ENCODE results near the gene CYGB. TPM values are rescaled to one million over a fixed set of nuclear protein-coding genes. Genes with fewer than 3 reads are reported as not detected.

Gene CYGB
- total and polyA plus RNA-seq, 2 of the 13 experiments (the other 11 are each of a cell fraction or from before 2014, with no cell fraction given), result 18.9 to 27.1 TPM

GRCh38 chr17:76558198-76559095, 20.9 kb upstream of the CYGB start (continued):
- no peak for TF ChIP-seq ZNF317 (CRISPR knock-in tag; IDR thresholded peaks at IDR 0.05)
- no peak for TF ChIP-seq ZNF644 (CRISPR knock-in tag; IDR thresholded peaks at IDR 0.05; ENCODE audit: low read depth)
- no peak for TF ChIP-seq ZNF83 (CRISPR knock-in tag; IDR thresholded peaks at IDR 0.05; ENCODE audit: borderline replicate concordance)
- TF ChIP-seq PAF1 (CRISPR knock-in tag; IDR thresholded peaks at IDR 0.05), result 0 out of 2 replicates have a peak, but pooled peaks have one; percentile 0
- peak; percentile 36; the same call in 1 of the 2 replicates for TF ChIP-seq ZNF180 (CRISPR knock-in tag; IDR thresholded peaks at IDR 0.05; ENCODE audit: borderline replicate concordance, low read depth)
- no peak for TF ChIP-seq RBM39 (IDR thresholded peaks at IDR 0.05; ENCODE audit: low read depth, low read length, poor library complexity, severe bottlenecking)
- TF ChIP-seq NFYC (CRISPR knock-in tag; IDR thresholded peaks at IDR 0.05), result no peak
- TF ChIP-seq ZNF878 (CRISPR knock-in tag; IDR thresholded peaks at IDR 0.05), result no peak; the same call in 1 of the 2 replicates
- TF ChIP-seq CSRNP1 (CRISPR knock-in tag; IDR thresholded peaks at IDR 0.05), result no peak
- TF ChIP-seq ZSCAN30 (CRISPR knock-in tag; IDR thresholded peaks at IDR 0.05), result no peak
- TF ChIP-seq ZNF605 (CRISPR knock-in tag; IDR thresholded peaks at IDR 0.05), result no peak
- 0 out of 2 replicates have a peak, but pooled peaks have one; percentile 25 for TF ChIP-seq MAX (IDR thresholded peaks at IDR 0.05)
- no peak for TF ChIP-seq ZNF841 (CRISPR knock-in tag; IDR thresholded peaks at IDR 0.05; ENCODE audit: borderline replicate concordance)
- peak; percentile 38; the same call in 1 of the 2 replicates for TF ChIP-seq ATF1 (CRISPR knock-in tag; IDR thresholded peaks at IDR 0.05)
- no peak for TF ChIP-seq CCAR2 (optimal IDR thresholded peaks at IDR 0.05; ENCODE audit: low read depth, low read length)
- peak; percentile 65 for TF ChIP-seq GATAD1 (CRISPR knock-in tag; IDR thresholded peaks at IDR 0.05)
- no peak for TF ChIP-seq ELF1 (CRISPR knock-in tag; IDR thresholded peaks at IDR 0.05)
- no peak for TF ChIP-seq SPEN (CRISPR knock-in tag; IDR thresholded peaks at IDR 0.05; ENCODE audit: low read depth)
- no peak for TF ChIP-seq ATF7-NPFF (CRISPR knock-in tag; IDR thresholded peaks at IDR 0.05; ENCODE audit: low read depth)
- no peak for TF ChIP-seq ZSCAN21 (CRISPR knock-in tag; IDR thresholded peaks at IDR 0.05; ENCODE audit: borderline replicate concordance)
- TF ChIP-seq ZNF615 (CRISPR knock-in tag; IDR thresholded peaks at IDR 0.05; ENCODE audit: borderline replicate concordance), result no peak
- TF ChIP-seq DR1 (CRISPR knock-in tag; IDR thresholded peaks at IDR 0.05), result no peak
- TF ChIP-seq HBP1 (CRISPR knock-in tag; IDR thresholded peaks at IDR 0.05; ENCODE audit: low read depth), result 0 out of 2 replicates have a peak, but pooled peaks have one; percentile 15
- TF ChIP-seq FUBP1 (CRISPR knock-in tag; IDR thresholded peaks at IDR 0.05; ENCODE audit: borderline replicate concordance), result no peak
- TF ChIP-seq ZNF468 (CRISPR knock-in tag; IDR thresholded peaks at IDR 0.05), result no peak
- peak; percentile 39; the same call in 1 of the 2 replicates for TF ChIP-seq RXRB (CRISPR knock-in tag; IDR thresholded peaks at IDR 0.05; ENCODE audit: borderline replicate concordance)
